Mesenteric fat pad (tissue), 1 donor: Measurements from ENCODE around the gene CEP85L. TPM values are rescaled to one million over a fixed set of nuclear protein-coding genes. Genes with fewer than 3 reads are reported as not detected.

Experiments used
- DNase-seq: peaks from one replicate; pipeline ENCODE4 v3.0.0-alpha.2; 2020; ENCODE audit warnings: low spot score
- total RNA-seq: library from RNA; stranded (reverse); fragmentation: NEBNext Ultra II Directional; extraction: Animal tissue kit (Norgen Biotek cat#: 25700); gene quantifications from one replicate; pipeline ENCODE4 v1.2.1, GENCODE V29; 2021
- donor health status: DM: yes; HTN: yes; CAD: no.

The CEP85L gene
- total RNA-seq, 1 donor from 2014 or later, result 11.6 TPM

DNA sequence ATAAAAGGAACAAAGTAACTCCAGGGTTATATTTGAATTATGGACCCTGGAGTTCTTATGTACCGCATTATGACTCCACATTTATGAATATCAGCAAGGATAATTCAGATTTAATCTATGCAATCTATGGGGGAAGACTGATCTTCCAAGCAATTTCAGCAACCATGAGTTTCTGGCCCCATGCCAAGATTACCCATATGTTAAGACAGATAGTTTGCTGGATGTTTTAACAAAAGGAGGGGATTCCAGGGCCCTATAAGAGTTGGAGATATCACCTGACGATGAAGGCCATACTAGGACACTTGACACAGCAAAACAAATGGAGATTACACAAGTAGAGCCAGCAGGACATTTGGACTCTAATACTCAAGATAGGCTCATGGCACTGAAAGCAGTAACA lies 149.2 kb downstream of the CEP85L start:
- DNase-seq, result no peak

DNA sequence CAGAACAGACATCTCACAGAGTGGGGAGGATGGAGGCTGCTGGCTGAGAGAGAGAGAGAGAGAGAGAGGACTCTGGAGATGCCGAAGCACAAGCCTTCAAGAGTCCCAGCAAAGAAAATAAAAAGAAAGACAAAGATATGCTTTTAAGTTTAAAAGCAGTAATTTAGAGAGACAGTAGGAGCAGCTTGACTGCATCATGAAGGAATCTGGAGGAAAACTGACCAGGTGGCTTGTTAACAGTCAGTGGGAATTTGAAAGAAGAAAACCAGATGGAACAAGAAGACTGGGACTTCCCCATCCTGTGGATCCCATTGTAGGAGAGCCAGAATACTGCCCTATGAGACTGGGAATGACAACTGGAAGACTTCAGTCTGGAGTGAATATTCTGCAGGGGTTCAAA lies 149.6 kb downstream of the CEP85L start:
- no peak for DNase-seq

- DNase-seq, result no peak
Observed at GRCh38 chr6:118501099-118501498, 150.3 kb downstream of the CEP85L start.

DNA sequence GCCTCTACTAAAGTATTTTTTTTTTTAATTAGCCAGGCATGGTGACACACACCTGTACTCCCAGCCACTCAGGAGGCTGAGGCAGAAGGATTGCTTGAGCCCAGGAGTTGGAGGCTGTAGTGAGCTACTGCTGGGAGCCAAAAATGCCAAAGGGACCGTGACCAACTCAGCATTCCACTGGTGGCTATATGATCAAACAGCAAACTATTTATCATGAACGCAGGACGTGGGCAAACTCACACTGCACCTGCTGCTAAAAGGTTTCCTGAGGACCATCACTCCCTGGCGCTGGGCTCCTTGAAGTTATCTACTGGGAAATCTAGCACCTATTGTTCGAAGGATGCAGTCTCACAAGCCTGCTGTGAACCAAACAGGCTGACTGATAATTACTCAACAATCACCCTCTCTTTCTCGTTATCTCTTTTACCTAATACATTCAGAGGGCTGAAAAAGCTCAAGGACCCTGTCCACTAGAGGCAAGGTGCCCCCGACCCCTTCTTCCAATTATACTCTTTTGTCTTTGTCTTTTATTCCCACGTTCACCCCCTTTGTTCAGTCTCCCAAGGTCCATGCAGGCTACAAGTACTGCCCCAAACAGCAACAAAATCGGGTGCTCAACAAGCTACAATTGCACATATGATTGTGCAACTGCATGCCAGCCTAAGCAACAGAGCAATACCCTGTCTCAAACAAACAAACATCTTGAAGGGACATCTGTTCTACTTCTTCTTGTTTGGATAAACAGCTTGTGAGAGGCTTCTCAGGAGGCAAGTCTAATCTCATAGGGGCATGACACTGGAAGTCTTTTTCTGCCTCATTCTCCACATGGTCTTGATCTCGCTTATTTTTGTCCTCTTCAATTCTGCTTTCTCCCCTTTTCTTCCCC lies 151.0 kb downstream of the CEP85L start:
- DNase-seq, result no peak

DNA sequence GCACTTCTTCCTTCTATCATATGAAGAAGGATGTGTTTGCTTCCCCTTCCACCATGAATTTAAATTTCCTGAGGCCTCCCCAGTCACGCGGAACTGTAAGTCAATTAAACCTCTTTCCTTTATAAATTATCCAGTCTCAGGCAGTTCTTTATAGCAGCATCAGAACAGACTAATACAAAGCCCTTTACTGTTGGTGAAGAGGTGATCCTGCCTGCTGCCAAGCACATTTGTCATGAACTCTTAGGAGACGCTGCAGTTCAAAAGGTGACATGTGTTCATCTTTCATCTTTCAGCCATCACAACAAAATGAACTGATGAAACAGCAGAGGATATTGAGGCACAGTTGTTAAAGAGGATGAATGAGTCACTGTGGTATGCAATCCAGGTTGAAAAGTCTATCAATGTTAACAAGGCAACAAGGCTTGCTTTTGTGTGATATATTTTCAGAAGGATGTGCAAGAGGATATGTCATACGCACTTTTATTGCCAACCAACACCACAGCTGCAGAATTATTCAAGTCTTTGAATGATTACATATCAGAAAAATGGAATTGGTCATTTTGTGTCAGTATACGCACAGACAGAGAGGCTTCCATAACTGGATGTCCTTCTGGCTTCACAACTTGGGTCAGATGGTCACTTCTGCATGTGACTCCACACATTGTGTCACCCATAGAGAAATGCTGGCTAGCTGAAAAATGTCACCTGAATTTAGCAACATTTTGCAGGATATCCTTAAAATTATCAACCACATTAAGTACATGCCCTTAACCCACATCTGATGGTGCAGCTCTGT lies 155.7 kb downstream of the CEP85L start:
- no peak for DNase-seq

DNA sequence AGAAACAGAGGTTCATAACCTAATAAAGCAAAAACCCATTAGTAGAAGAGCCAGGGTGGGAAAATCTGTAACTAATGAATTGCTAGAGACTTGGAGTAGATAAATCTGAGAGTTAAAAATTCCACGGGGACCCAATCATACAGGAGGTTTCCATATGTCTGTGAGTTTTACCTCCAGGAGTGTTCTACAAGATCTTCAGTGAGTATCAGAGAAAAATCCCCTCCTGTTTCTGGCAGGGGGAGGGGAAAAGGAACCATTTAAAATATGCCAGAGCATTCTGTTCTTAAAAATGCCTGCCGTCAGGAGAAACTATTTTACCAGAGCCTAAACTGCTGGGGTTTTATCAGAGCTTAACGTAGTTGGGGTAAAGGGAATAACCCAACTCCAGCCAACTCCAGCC lies 157.3 kb downstream of the CEP85L start:
- no peak for DNase-seq

DNA sequence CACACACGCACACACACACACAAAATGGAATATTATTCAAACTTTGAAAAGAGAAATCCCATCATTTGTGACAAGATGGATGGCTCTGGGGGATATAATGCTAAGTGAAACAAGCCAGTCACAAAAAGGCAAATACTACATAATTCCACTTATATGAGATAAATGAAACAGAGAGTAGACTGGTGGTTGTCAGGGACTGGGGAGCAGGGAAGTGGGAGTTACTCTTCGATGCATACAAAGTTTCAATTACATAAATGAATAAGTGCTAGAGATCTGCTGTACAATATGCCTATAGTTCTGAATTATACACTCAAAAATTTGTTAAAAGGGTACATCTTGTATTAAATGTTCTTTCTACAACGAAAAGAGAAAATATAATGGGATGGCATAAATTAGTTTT lies 161.4 kb downstream of the CEP85L start:
- DNase-seq, result no peak

- DNase-seq, result no peak
Observed at GRCh38 chr6:118488631-118489030, 162.8 kb downstream of the CEP85L start.

GRCh38 chr6:118485601-118486550 lies 165.5 kb downstream of the CEP85L start:
- DNase-seq, result no peak

GRCh38 chr6:118476551-118476950 lies 174.8 kb downstream of the CEP85L start:
- no peak for DNase-seq

DNA sequence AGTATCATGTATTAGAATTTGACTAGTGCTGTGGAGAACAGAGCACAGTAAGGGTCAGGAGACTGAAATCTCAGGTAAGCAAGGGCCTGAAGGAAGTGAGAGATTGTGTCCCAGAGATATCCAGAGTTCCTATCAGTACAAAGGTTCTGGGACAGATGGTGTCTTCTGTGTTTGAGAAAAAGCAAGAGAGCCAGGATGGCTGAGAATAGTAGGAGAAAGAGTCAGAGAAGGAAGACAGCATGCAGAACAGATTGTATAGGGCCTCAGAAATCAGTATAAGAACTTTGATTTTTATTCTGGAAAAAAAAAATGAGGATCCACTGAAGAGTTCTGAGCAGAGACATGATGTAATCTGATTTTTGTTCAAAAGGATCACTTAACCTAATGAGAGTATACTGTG lies 178.1 kb downstream of the CEP85L start:
- no peak for DNase-seq

GRCh38 chr6:118469468-118469867 lies 181.9 kb downstream of the CEP85L start:
- no peak for DNase-seq

DNA sequence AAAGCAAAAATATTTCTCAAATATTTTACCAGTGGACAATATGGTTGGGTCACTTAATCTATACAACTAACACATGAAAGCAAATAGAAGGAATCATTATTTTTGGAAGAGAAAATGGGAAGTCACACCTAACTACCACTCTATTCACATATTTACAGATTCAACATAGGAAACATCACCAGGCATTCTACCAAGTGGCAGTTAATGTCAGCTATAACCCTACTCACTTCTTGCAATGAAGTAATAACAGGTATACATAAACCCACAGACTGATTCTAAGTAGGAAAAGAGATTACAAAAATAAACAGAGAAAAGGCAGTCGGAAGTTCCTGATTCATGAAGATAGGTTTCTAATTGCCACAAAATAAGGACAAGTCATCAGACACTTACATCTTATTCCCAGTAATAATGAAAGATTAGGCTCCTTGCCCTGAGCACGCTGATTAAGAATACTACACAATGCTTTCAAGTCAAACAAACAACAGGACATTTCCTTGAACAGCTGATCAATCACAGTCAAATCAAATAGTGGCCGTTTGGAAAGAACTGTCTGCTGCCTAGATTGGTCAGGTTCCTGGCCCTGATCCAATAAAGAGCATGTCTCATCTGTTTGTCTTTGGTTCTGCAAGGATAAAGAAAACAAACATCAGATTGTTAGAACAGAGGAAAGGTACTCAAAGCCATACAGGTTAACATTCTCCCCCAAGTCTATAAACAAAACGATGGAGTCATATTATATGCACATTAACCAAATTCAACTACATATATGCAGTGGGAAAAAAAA lies 182.5 kb downstream of the CEP85L start:
- no peak for DNase-seq

DNA sequence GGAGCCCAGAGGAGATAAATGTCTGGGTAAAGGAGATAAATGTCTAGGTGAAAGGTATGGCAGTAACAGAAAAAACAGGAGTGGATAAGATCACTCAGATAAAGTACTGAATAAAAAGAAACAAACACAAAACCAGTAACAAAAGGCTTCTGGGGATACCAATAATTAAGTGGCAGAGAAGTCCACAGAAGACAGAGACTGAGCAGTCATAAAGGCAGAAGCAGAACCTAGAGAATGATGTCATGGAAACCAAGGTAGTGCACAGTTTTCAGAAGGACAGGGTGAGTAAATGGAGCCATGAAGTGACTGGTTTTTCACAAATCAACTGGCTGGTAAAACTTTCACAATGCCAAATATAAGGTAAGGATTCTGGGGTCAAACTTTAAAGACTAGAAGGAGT lies 184.2 kb downstream of the CEP85L start:
- no peak for DNase-seq

DNA sequence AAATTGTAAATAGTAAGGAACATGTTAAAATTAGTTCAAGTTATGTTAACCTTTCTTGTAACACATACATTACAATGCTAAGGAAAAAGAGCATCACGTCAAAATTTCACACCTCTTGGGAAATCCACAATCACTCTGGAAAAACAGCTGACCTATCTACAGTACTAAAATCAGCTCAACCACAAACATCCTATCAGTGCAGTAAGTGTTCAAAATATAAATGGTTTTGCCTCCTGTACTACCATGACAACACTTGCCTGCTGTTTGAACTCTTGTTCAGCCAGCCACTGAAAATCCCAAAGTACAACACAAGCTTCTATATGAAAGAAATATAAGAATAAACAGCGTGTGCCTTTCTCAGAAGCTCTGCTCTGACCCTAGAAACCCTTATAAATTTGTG lies 186.8 kb downstream of the CEP85L start:
- DNase-seq, result no peak

DNA sequence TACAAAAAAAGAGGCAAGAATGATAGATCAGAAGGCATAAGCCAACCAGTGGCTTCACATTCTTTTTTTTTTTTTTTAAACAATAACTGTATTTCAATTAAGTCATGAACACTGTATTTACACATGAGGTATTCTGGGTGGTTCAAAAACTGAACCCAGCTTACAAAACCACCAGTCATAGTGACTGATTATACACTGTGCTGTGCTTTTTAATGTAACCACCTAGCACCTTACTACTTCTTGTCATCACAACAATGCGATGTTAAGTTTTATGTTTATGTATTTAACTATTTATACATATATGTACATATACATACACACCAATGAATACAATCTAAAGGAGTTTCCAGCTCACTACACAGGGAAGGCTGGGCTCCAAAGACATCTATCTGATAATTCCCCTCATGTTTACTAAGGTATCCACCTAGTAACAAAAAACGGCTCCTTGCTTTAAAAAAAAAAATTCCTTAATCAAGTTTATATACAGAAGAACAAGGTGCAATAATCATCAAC lies 190.4 kb downstream of the CEP85L start:
- no peak for DNase-seq

- DNase-seq, result no peak
Observed at GRCh38 chr6:118456982-118457381, 194.4 kb downstream of the CEP85L start.

DNA sequence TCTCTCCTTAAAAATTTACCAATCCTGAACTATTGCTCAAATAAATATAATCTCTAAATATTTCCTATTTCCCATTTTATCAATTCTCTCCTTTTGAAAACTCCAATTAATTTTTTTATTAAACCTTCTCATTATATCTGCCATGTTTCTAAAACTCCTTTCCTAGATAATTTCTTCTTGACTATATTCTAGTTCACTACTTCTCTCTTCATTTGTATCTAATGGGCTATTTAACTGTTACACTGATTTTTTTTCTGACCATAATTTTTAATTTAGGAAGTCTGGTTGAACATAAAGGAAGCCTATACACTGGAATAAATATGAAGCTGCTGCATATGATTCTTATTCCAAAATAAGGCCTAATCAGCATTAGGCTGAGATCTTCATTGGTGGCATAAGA lies 199.6 kb downstream of the CEP85L start:
- DNase-seq, result no peak

DNA sequence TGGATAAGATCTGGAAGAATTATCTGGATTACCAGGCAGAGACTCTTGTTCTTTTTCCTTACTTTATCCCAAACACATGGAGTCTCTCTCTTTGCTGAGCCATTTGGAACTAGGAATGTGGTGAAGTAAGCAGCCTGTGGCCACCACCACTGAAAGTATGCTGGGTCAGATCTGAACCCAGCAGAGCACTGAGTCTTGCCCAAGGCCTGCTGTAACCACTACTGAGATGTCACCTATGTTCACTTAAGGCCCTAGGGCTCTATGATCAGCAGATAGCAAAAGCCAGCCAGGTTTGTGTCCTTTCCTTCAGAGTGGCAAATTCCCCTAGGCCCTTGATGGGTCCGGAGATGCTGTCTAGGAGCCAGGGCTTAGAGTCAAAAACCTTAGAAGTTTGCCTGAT lies 206.6 kb downstream of the CEP85L start:
- no peak for DNase-seq

DNA sequence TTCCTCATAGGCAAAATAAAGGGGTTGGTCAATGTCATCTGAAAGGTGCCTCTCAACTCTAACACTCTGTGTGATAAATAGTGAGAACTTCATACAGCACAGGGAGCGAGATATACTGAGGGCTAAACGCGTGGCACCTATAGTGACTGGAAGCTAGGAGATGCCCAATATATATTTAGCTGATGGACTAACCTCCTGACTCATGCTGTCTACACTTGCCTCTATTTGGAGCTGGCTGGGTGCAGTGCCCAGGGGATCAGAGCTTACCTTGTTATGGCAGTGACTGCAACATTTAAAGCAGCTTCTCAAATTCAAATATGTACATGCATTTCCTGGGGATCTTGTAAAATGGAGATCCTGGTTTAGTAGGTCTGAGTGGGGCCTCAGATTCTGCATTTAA lies 214.9 kb downstream of the CEP85L start:
- DNase-seq, result no peak
